Measurements from ENCODE around the gene DCC. TPM values are rescaled to one million over a fixed set of nuclear protein-coding genes. Genes with fewer than 3 reads are reported as not detected.

DCC gene
- total RNA-seq, 1 experiment from 2014 or later, result not detected

DNA sequence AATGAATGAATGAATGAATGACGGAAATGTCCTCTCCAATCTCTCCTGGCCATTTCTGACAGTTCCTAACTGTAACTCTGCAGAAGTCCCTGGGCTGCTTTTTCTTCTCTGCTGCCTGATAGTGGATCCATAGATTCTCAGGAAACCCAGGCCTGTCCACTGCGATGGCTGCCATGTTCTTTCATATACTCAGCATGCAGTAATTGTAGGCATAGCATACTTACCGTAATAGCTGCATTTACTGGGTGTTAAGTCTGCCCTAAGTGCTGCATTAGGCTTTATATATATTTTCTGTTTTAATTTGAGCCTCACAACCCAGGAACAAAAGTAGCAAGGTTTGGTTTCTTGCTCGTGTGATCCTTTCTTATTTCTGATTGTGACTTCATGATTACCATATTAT, 122.9 kb downstream of the DCC start:
- H3K79me2 ChIP-seq (ENCODE audit: low read length), result no peaks in the 10 kb centered on the region
- H3K9ac ChIP-seq (ENCODE audit: low read length), result no peak overlapping the region

DNA sequence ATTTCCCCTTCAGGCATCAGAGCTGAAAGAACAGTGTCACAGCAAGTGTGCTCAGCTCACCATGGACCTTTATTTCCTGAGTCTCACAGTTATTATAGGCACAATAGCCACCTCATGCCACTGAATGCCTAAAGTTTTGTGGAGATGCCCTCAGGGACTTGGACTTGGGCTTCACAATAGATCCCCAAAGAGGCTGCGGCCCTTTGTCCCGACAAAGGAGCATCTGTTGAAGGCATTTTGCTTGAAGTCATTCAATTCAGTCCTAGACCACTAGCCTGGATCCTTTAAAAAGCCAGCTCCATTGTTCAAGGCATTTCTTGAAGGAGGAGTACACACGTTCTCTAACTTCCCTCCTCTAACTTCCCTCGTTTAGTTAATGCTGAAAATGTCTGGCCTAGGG, 125.4 kb downstream of the DCC start:
- no peak overlapping the region for H3K27ac ChIP-seq (ENCODE audit: low read length)
- no peak overlapping the region for H3K4me2 ChIP-seq (ENCODE audit: low read depth, low read length, poor library complexity, severe bottlenecking)
- H3K9ac ChIP-seq (ENCODE audit: low read length), result no peak overlapping the region
- no peak overlapping the region for H3K4me3 ChIP-seq (ENCODE audit: low read length)
- peaks cover 8% of the 10 kb centered on the region; the same call in 1 of the 2 replicates for H3K9me3 ChIP-seq (ENCODE audit: low read length)
- H4K20me1 ChIP-seq (ENCODE audit: insufficient read depth, low read depth, low read length), result no peaks in the 10 kb centered on the region
- DNase-seq, result no peak
- no peaks in the 10 kb centered on the region for H3K27me3 ChIP-seq (ENCODE audit: low read length)
- H2AFZ ChIP-seq (ENCODE audit: low read length), result no peak overlapping the region
- H3K9me2 ChIP-seq (replicated peaks; ENCODE audit: insufficient read depth, low read length), result no peaks in the 10 kb centered on the region
- H3K36me3 ChIP-seq (ENCODE audit: insufficient read depth, low read length), result no peaks in the 10 kb centered on the region
- H3K79me2 ChIP-seq (ENCODE audit: low read length), result no peaks in the 10 kb centered on the region
- no peaks in the 10 kb centered on the region for H3K4me1 ChIP-seq (ENCODE audit: low read length)

More for the DNA sequence above, 122.9 kb downstream of the DCC start:
- DNase-seq, result no peak
- Histone ChIP-seq H4K20me1 (ENCODE audit: insufficient read depth, low read depth, low read length) (no peaks in the 10 kb centered on the region), H3K9me3 (ENCODE audit: low read length) (0 out of 2 replicates have a peak, but pooled peaks cover 2% of the 10 kb centered on the region), H3K4me3 (ENCODE audit: low read length) (no peak overlapping the region), H3K9me2 (replicated peaks; ENCODE audit: insufficient read depth, low read length) (no peaks in the 10 kb centered on the region), H2AFZ (ENCODE audit: low read length) (no peak overlapping the region), H3K27me3 (ENCODE audit: low read length) (no peaks in the 10 kb centered on the region), H3K4me2 (ENCODE audit: low read depth, low read length, poor library complexity, severe bottlenecking) (no peak overlapping the region), H3K4me1 (ENCODE audit: low read length) (no peaks in the 10 kb centered on the region), H3K36me3 (ENCODE audit: insufficient read depth, low read length) (no peaks in the 10 kb centered on the region), H3K27ac (ENCODE audit: low read length) (no peak overlapping the region)

DNA sequence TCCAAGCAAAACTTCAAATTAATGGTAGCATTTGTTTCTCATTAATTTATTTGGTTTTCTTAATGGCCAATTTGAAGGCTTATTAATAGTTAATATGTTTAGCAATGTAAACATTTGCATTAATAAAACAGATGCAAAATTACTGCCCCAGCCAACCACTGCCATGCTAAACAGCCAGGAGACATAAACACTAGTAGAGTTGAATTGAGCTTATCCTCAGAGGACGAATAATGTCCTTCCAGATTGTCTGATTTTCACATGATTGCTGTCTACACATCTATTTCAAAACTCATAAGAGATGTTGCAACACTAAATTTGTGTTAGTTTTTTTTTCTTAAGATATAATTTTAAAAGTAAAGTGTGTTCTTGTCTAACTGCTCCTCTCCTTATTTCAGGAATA, 128.5 kb downstream of the DCC start:
- Histone ChIP-seq H3K4me2 (ENCODE audit: low read depth, low read length, poor library complexity, severe bottlenecking) (no peak overlapping the region), H3K79me2 (ENCODE audit: low read length) (no peaks in the 10 kb centered on the region), H2AFZ (ENCODE audit: low read length) (no peak overlapping the region), H3K4me3 (ENCODE audit: low read length) (no peak overlapping the region), H3K27ac (ENCODE audit: low read length) (no peak overlapping the region), H3K27me3 (ENCODE audit: low read length) (no peaks in the 10 kb centered on the region), H3K9me2 (replicated peaks; ENCODE audit: insufficient read depth, low read length) (no peaks in the 10 kb centered on the region), H3K36me3 (ENCODE audit: insufficient read depth, low read length) (no peaks in the 10 kb centered on the region), H4K20me1 (ENCODE audit: insufficient read depth, low read depth, low read length) (no peaks in the 10 kb centered on the region), H3K9ac (ENCODE audit: low read length) (no peak overlapping the region), H3K9me3 (ENCODE audit: low read length) (peaks cover 8% of the 10 kb centered on the region; the same call in 1 of the 2 replicates), H3K4me1 (ENCODE audit: low read length) (no peaks in the 10 kb centered on the region)
- no peak for DNase-seq

DNA sequence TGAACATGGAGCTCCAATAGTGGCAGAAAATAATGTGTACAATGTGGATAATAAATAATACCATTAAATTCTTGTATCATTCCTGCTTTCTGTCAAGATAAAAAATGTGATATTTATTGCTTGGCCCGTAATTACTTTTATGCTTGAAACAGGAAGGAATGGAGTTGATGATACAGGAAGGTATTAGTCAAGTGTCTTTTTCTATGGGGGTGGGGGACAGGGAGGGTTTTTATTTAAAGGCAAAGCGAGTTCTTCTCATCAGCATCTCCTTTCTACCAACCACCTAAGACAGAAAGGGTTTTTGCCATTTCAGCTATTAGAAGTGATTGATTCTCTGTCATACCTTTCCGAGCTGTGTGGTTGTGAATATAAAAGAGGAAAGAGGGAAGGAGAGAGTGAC, 135.3 kb downstream of the DCC start:
- no peaks in the 10 kb centered on the region for H3K4me1 ChIP-seq (ENCODE audit: low read length)
- no peaks in the 10 kb centered on the region for H3K27me3 ChIP-seq (ENCODE audit: low read length)
- H2AFZ ChIP-seq (ENCODE audit: low read length), result no peak overlapping the region
- no peak overlapping the region for H3K4me3 ChIP-seq (ENCODE audit: low read length)
- no peaks in the 10 kb centered on the region for H3K36me3 ChIP-seq (ENCODE audit: insufficient read depth, low read length)
- H3K9ac ChIP-seq (ENCODE audit: low read length), result no peak overlapping the region
- H3K79me2 ChIP-seq (ENCODE audit: low read length), result no peaks in the 10 kb centered on the region
- no peaks in the 10 kb centered on the region for H4K20me1 ChIP-seq (ENCODE audit: insufficient read depth, low read depth, low read length)
- no peak overlapping the region for H3K27ac ChIP-seq (ENCODE audit: low read length)
- no peak overlapping the region for H3K4me2 ChIP-seq (ENCODE audit: low read depth, low read length, poor library complexity, severe bottlenecking)
- H3K9me2 ChIP-seq (replicated peaks; ENCODE audit: insufficient read depth, low read length), result no peaks in the 10 kb centered on the region
- peaks cover 6% of the 10 kb centered on the region; the same call in 1 of the 2 replicates for H3K9me3 ChIP-seq (ENCODE audit: low read length)
- no peak for DNase-seq

DNA sequence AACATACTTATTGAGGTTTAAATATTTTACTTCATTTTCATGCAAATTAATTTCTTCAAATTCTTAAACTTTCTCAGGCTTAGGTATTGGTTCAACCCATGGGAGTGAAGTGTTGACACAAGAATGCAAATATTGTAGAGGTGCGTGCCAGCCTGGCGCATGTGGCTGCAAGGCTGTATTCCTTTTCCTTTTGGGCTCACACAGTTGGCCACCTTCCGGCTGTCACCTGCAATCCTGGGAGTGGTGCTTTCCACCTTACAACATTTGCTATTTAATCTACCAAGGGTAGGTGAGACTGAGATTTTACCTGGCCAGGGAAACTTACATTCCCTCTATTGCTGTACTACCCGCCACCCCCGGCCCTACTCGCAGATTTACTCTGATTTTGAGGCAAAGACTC, 141.1 kb downstream of the DCC start:
- Histone ChIP-seq H3K9me2 (replicated peaks; ENCODE audit: insufficient read depth, low read length) (no peaks in the 10 kb centered on the region), H3K4me1 (ENCODE audit: low read length) (no peaks in the 10 kb centered on the region), H3K27me3 (ENCODE audit: low read length) (no peaks in the 10 kb centered on the region), H3K9ac (ENCODE audit: low read length) (no peak overlapping the region), H3K27ac (ENCODE audit: low read length) (no peak overlapping the region), H3K4me2 (ENCODE audit: low read depth, low read length, poor library complexity, severe bottlenecking) (no peak overlapping the region), H2AFZ (ENCODE audit: low read length) (no peak overlapping the region), H3K36me3 (ENCODE audit: insufficient read depth, low read length) (no peaks in the 10 kb centered on the region), H3K4me3 (ENCODE audit: low read length) (no peak overlapping the region), H3K9me3 (ENCODE audit: low read length) (peaks cover 3% of the 10 kb centered on the region; the same call in 1 of the 2 replicates), H4K20me1 (ENCODE audit: insufficient read depth, low read depth, low read length) (no peaks in the 10 kb centered on the region), H3K79me2 (ENCODE audit: low read length) (no peaks in the 10 kb centered on the region)
- no peak for DNase-seq

DNA sequence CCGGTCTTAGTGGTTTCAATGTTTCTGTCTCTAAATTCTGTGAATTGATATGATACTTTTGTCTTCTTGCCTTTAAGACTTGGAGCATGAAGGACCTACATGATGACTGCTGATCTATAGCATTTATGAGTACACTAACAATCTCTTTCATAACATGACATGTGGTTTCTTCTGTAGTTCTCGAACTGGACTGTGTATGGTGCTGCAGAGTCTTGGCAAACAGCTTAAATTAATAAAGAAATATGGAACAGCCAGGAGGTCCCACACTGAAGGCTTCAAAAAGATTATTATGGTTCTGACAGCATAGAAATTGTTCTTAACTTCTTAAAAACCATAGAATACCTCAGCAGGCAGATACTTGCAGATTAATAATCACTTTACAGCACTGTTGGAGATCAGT, 145.0 kb downstream of the DCC start:
- no peak overlapping the region for H3K4me2 ChIP-seq (ENCODE audit: low read depth, low read length, poor library complexity, severe bottlenecking)

DNA sequence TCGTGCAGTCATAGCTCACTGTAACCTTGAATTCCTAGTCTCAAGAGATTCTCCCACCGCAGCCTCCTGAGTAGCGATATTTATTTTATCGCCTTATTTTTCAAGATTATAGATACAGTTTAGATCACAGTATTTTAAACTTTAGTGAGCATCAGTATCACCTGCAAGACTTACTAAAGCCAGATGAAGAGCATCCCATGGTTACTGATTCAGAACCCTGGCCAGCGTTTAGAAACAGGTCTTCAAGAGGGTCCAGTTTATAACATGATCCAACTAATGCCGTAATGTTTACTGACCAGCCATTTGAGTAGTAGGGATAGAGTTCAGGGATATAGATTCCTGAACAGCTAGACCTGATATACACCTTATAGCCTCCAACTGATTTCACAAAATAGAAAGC, 146.1 kb downstream of the DCC start:
- Histone ChIP-seq H3K27ac (ENCODE audit: low read length) (no peak overlapping the region), H3K9ac (ENCODE audit: low read length) (no peak overlapping the region)
- no peak for DNase-seq

More for the DNA sequence above, 145.0 kb downstream of the DCC start:
- no peak overlapping the region for H3K9ac ChIP-seq (ENCODE audit: low read length)
- H3K27me3 ChIP-seq (ENCODE audit: low read length), result no peaks in the 10 kb centered on the region
- H3K79me2 ChIP-seq (ENCODE audit: low read length), result no peaks in the 10 kb centered on the region
- no peaks in the 10 kb centered on the region for H3K36me3 ChIP-seq (ENCODE audit: insufficient read depth, low read length)
- H4K20me1 ChIP-seq (ENCODE audit: insufficient read depth, low read depth, low read length), result no peaks in the 10 kb centered on the region
- no peaks in the 10 kb centered on the region for H3K4me1 ChIP-seq (ENCODE audit: low read length)
- H3K9me2 ChIP-seq (replicated peaks; ENCODE audit: insufficient read depth, low read length), result no peaks in the 10 kb centered on the region
- no peak overlapping the region for H3K4me3 ChIP-seq (ENCODE audit: low read length)
- no peak overlapping the region for H2AFZ ChIP-seq (ENCODE audit: low read length)
- H3K27ac ChIP-seq (ENCODE audit: low read length), result no peak overlapping the region
- H3K9me3 ChIP-seq (ENCODE audit: low read length), result no peaks in the 10 kb centered on the region; the same call in 1 of the 2 replicates
- no peak for DNase-seq

DNA sequence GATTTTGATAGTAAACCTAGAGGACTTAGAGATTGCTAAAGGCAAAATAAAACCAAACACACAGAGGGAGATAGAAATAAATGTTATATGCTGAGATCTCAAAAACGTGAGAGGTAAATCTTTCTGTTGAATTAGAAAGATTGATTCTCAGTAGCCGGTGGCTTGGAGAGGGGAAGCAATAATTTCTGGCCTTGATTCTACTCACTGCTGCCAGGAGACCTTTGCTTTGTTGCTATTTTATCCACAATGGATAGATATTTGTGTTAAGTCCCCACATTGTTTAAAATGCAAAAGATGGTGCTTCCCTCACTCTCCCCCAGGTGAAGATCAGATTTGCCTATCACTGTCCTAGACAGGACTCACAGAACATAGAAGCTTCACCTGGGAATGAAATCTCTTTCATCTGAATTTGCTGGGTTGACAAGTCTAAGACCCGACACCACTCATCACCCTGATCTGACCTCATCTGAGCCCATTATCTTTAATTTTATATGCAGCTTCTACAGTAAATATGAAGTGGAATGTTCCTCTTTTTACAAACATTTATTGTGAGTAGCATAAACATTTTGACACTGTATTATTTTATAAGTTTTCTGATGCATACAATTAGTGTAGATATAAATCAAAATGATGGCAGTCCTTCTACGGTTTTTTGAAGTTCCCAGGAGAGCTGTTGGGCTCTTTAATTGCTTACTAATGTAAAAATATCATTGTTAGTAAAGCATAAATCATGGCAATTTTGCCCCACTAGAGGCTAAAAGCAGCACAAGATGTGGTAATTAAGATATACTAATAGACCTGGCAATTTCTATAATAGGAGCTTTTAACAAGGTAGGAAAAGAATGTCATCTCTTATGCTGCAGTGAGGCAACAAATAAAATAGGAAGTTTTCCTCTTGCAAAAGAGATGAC, 149.7 kb downstream of the DCC start:
- Histone ChIP-seq H3K4me2 (ENCODE audit: low read depth, low read length, poor library complexity, severe bottlenecking) (no peak overlapping the region), H3K4me1 (ENCODE audit: low read length) (no peaks in the 10 kb centered on the region), H4K20me1 (ENCODE audit: insufficient read depth, low read depth, low read length) (no peaks in the 10 kb centered on the region), H3K27me3 (ENCODE audit: low read length) (no peaks in the 10 kb centered on the region), H3K79me2 (ENCODE audit: low read length) (no peaks in the 10 kb centered on the region), H3K36me3 (ENCODE audit: insufficient read depth, low read length) (no peaks in the 10 kb centered on the region), H3K9me2 (replicated peaks; ENCODE audit: insufficient read depth, low read length) (no peaks in the 10 kb centered on the region), H3K4me3 (ENCODE audit: low read length) (no peak overlapping the region), H3K9ac (ENCODE audit: low read length) (no peak overlapping the region), H2AFZ (ENCODE audit: low read length) (no peak overlapping the region), H3K9me3 (ENCODE audit: low read length) (peaks cover 15% of the 10 kb centered on the region; the same call in 1 of the 2 replicates), H3K27ac (ENCODE audit: low read length) (no peak overlapping the region)
- no peak for DNase-seq

More for the DNA sequence above, 146.1 kb downstream of the DCC start:
- Histone ChIP-seq H2AFZ (ENCODE audit: low read length) (no peak overlapping the region), H4K20me1 (ENCODE audit: insufficient read depth, low read depth, low read length) (no peaks in the 10 kb centered on the region), H3K4me3 (ENCODE audit: low read length) (no peak overlapping the region), H3K4me2 (ENCODE audit: low read depth, low read length, poor library complexity, severe bottlenecking) (no peak overlapping the region), H3K36me3 (ENCODE audit: insufficient read depth, low read length) (no peaks in the 10 kb centered on the region), H3K79me2 (ENCODE audit: low read length) (no peaks in the 10 kb centered on the region), H3K27me3 (ENCODE audit: low read length) (no peaks in the 10 kb centered on the region), H3K9me3 (ENCODE audit: low read length) (no peaks in the 10 kb centered on the region; the same call in 1 of the 2 replicates), H3K4me1 (ENCODE audit: low read length) (no peaks in the 10 kb centered on the region), H3K9me2 (replicated peaks; ENCODE audit: insufficient read depth, low read length) (no peaks in the 10 kb centered on the region)
